Stimulated activated CD8-positive, alpha-beta memory T cell treated with anti-CD3 and anti-CD28 coated beads, Interleukin-2, amount 100 ng/mL, for 48 hours (primary cell): ENCODE results near the gene LRFN4.

Experiments
- DNase-seq, 2 donors: peaks; one replicate each; pipeline ENCODE4 v3.0.0-alpha.2; 2020; ENCODE audit warnings: low read depth in 2 of 2

LRFN4 gene

GRCh38 chr11:66870616-66871520 is 14.0 kb downstream of the LRFN4 start:
- DNase-seq: no peak

GRCh38 chr11:66871521-66871901 is 14.6 kb downstream of the LRFN4 start:
- DNase-seq: no peak

DNA sequence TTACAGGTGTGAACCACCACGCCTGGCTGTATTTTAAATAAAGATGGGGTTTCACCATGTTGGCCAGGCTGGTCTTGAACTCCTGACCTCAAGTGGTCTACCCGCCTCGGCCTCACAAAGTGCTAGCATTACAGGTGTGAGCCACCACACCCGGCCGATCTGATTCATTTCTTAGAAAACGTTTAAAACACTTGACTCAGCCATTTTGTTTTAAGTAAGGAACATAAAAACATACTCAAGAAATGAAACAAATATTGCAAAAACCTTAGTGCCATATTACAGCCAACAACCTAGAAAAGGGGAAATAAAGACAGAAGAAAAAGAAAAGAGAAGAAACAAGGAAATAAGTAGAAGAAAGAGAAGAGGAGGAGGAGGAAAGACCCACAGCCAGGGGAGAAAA is 17.4 kb downstream of the LRFN4 start:
- no peak for DNase-seq

DNA sequence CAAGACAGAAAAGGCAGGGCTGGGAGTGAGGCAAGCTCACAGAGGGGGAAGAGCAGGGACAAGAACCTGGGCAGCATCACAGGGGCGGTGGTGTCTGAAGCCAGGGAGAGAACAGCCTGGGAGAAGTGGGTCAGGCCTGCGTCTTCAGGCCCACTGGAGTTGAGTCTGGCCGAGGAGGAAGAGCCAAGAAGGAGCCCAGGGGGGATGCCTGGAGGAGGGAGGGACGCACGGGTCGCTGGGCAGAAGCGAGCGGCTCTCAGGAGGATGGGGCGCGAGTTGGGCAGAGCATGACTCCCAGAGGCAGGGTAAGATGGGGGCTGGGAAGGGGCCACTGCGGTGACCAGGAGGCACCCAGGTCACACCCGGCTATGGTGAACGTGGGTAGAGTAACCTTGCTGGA is 18.5 kb downstream of the LRFN4 start:
- no peak for DNase-seq

DNA sequence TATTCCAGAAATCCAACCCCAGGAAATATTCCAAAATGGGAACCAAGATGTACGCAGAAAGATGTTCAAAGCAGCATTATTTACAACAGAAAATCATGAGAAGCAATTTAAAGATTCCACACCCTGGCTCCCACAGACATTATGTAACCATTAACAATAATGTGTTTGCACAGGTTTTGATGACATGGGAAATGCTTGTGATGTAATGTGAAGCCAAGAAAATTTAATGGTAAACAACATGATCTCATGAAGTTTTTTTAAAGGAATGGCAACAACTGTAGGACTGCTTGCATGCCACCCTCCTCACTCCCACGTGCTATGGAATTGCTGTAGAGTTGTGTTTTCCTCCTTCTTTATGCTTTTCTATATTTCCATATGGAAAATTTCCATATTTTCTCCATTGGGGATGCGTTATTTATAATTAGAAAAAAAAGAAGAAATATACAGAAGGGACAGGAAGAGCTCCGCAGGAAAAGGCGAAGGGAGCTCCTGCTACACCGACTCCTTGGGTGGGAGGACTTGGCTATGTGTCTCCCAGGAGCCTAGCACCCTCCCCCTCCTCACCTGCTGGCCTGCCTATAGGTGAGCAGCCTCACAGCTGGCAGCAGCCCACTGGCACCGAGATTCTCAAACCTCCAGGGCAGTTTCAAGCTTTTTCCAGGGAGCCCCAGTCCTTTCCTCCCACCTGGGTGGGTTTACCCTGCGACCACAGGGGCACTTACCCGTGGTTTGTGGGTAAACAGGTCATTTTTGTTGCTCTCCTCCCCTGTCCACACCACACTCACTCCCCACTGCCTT is 20.9 kb downstream of the LRFN4 start:
- no peak for DNase-seq

GRCh38 chr11:66878474-66878873 is 21.6 kb downstream of the LRFN4 start:
- DNase-seq: no peak

DNA sequence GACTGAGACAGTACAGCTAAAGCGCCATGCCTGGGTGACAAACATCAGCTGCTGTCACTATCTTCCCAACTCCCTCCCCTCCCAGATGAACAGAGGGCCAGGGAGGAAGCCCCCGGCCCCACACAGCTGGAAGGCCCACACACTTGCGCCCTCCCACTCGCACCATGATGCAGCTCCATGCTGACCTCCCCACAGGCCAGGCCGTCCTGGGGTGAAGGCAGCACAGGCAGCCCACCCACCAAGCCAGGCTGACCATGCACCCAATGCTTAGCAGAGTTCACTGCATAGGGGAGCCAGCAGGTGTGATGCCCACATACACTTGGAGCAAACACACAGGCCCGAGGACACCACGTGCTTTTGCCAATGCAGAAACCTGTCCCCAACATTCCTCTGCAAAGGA is 22.1 kb downstream of the LRFN4 start:
- DNase-seq: no peak

DNA sequence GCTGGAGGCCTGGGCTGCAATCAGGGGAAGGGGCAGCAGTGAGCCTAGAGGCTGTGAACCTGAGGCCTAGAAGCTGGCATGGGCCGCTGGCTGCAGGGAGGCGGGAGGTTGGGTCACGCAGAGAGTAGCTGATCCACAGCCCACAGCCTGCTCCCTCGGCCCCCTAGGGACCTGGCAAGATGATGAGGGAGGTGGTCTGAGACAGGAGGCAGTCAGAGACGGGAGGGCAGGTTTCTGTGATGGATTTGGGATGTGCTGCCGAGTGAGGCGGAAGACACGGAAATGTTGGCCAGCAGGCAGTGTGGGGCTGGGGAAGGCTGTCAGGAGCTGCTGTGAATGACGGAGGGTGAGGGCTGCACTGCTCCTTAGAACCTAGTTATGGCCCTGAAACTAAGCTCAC is 22.7 kb downstream of the LRFN4 start:
- no peak for DNase-seq

GRCh38 chr11:66879999-66880398 is 23.1 kb downstream of the LRFN4 start:
- no peak for DNase-seq

GRCh38 chr11:66880496-66881450 is 23.9 kb downstream of the LRFN4 start:
- DNase-seq: no peak

- no peak for DNase-seq
These were observed 24.6 kb downstream of the LRFN4 start for GRCh38 chr11:66881451-66881835.

DNA sequence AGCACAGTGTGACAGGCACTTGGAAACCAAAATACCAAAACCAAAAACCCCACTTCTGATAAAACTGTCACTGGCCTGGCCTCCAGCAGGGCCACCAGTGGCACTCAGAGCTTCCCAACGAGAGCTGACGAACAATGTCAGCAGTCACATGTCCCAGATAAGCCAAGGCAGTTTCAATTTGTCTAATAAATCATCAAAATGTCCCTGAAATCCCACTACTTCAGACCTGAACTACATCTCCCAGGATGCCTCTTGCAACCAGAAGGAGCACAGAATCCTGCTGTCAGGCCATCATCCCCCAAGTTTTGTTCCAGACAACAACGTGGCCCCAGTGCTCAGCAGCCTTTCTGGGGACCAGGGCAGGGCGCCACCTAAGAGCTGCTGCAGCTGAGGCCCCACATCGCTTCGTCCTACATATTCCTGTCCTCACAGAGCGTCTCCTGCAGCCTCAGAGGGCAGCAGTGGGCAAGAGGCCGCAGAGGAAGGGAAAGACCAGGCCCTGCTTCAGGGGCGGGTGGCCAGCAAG is 25.1 kb downstream of the LRFN4 start:
- DNase-seq: no peak

GRCh38 chr11:66882561-66883015 is 25.7 kb downstream of the LRFN4 start:
- no peak for DNase-seq

GRCh38 chr11:66883016-66883965 is 26.4 kb downstream of the LRFN4 start:
- DNase-seq: peak; percentile 58 to 67

DNA sequence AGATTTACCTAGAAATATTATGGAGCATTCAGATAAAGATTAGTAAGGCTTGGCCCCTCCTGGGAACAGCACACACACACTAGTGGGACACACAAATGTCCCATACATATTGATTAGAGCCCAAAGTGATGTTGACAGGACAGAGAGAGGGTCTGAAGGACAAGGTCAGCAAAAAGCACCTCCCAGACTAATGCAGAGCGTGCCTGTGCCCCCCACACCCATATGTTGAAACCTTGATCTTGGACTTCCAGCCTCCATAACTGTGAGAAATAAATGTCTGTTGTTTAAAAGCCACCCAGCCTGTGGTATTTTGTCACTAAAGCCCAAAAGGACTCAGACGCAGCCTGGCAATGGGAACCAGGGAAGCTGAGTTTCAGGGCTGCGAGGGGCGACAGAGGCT is 27.6 kb downstream of the LRFN4 start:
- DNase-seq: no peak

GRCh38 chr11:66885469-66885868 is 28.6 kb downstream of the LRFN4 start:
- no peak for DNase-seq

- DNase-seq: no peak
These were observed 29.1 kb downstream of the LRFN4 start for GRCh38 chr11:66885950-66886440.

GRCh38 chr11:66886671-66887221 is 29.9 kb downstream of the LRFN4 start:
- DNase-seq: no peak

DNA sequence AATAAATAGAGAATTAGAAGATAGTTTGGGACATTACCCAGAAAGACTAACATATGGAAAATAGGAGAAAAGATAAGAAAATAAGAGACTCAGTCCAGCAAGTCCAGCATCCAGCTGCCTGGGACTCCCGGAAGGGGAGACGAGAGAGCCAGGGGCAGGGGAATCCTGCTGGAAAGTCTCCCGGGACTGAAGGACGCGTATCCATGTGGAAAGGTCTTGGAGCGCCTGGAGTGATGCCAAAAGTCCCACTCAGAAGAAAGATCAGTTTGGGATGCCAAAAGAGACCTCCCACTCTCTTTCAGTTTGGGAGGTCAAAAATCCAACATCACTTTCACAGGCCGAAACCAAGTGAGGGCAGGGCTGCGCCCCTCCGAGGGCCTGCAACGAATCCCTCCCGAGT is 30.7 kb downstream of the LRFN4 start:
- no peak for DNase-seq

- DNase-seq: no peak
These were observed 31.4 kb downstream of the LRFN4 start for GRCh38 chr11:66888282-66888681.
